Stimulated activated CD8-positive, alpha-beta memory T cell treated with anti-CD3 and anti-CD28 coated beads, Interleukin-12 subunit alpha, Interleukin-12 subunit beta, amount 100 ng/mL, for 24 hours (primary cell): ENCODE measurements around the gene FGFR2.

Experiments
- DNase-seq: peaks from one replicate; pipeline ENCODE4 v3.0.0-alpha.2; 2020; ENCODE audit errors: extremely low read depth

FGFR2 gene

DNA sequence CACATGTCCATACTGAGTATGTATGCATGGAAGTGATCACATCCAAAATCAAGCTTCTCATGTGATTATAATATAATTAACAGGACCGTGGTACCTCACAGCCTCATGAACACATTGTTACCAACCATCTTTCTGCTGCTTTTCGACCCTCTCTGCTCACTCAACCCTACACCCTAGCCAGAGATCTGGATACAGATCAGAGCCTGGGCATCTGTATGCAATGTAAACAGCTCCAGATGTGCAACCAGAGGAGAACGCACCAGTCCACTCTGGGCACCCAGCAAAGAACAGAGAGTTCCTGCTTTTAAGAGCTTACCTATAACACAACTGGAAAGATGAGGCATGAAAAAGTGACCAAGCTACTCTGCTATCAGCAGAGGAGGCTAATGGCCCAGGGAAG lies 145.1 kb downstream of the FGFR2 start:
- DNase-seq, result no peak

- no peak for DNase-seq
These were observed 145.7 kb downstream of the FGFR2 start for GRCh38 chr10:121452581-121452980.

- DNase-seq, result no peak
These were observed 148.0 kb downstream of the FGFR2 start for GRCh38 chr10:121450247-121450646.

DNA sequence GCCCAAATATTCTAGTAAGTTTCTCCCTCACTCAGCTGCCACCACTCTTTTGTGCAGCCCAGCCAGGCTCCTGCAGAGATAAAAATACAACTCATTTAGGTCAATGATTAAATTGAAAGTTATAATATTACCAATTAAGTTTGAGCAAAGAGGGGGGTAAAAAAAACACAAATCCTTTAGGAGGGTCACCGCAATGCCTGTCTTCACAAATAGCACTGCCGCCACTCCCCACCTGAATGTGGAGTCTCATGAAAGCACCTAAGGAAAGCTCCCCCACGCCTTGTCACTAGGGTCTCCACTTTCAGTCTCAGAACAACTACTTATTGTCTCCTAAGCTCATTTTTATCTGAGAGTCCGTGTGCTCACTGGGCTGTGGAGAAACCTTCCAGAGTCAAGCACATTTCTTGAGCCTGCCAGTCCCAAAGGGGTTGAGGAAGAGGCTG lies 148.7 kb downstream of the FGFR2 start:
- DNase-seq, result no peak

GRCh38 chr10:121448766-121449421 lies 149.3 kb downstream of the FGFR2 start:
- no peak for DNase-seq

GRCh38 chr10:121444520-121445165 lies 153.6 kb downstream of the FGFR2 start:
- DNase-seq, result no peak

DNA sequence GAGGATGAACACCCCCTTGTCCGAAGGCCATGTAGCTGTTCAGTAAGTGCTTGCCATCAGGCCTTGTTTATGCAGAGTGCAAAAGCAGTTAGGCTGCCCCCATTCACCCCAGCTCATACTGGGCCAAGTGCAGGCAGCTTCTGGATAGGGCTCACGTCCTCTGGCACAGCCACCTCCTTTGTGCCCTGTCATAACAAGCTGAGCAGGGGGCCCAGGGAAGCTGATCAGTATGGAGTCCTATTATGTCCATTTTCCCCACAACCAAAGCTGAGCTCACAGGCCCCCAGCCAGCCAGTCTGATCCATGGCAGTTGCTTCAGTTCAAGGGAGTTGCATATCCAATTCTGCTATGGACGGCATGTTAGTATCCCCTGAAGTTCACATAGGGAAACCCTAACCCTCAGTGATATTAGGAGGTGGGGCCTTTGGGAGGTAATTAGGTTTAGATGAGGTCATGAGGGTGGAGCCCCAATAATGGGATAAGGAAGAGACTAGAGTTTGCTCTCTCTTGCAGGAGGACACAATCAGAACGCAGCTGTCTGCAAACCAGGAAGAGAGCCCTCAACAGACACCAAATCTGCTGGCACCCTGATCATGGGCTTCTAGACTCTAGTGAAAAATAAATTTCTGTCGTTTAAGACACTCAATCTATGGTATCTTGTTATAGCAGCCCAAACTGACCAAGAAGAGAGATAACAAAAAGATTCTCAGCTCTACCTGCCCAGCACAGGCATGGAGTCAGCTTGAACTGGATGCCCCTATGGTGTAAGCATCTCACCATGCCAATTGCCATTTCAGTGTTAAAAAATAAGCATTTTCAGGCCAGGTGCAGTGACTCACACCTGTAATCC lies 155.9 kb downstream of the FGFR2 start:
- no peak for DNase-seq

DNA sequence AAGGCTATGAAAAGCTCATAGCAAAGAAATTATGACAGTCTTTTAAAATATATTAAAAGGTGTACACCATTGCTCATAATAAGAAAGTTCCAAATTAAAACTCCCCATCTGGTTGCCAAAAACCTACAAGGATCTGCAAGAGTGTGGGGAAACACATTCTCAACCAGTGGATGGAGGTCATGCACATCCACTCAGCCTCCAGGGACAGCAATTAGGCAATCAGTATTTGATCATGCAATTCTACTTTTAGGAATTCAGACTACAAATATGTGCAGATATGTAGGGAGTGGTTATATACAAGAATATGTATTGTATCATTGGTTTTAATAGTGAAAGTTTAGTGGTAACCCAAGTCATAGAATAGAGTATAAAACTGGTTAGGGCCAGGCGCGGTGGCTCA lies 157.8 kb downstream of the FGFR2 start:
- DNase-seq, result no peak

GRCh38 chr10:121438333-121438732 lies 159.9 kb downstream of the FGFR2 start:
- no peak for DNase-seq

GRCh38 chr10:121437596-121437995 lies 160.6 kb downstream of the FGFR2 start:
- no peak for DNase-seq

DNA sequence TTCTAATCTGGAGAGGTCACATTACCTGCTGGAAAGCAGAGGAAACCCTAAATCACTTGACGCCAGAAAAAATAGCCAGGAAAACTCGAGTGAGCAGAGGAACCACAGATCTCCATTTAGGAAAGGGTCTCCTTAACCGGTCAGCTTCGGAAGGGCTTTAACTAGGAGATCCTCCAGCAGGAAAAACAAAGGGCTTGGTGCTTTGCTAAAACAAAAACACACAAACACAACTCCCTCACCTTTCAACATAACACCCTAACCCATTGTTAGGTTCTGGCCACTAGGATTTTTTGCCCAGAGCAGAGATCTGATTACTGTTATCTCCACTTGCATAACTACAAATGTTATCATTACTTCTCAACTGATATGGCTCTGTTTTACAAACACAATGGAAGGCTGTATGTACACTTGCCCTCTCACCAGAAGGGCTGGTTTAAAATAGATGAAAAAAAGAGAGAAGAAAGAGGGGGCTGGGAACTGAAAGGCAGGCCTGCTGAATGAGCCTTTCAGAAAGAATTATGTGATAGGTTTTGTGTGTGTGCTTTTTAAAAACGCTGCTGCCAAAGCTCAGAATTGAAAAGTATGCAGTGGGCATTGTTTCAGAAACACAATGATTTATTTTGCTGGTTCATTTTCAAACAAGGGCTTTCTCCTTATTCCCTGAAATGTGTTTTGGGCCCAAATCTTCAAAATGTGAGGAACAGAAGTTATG lies 161.5 kb downstream of the FGFR2 start:
- DNase-seq, result no peak

- no peak for DNase-seq
These were observed 162.0 kb downstream of the FGFR2 start for GRCh38 chr10:121436281-121436629.

- DNase-seq, result no peak
These were observed 163.0 kb downstream of the FGFR2 start for GRCh38 chr10:121435099-121435875.

- DNase-seq, result no peak
These were observed 164.3 kb downstream of the FGFR2 start for GRCh38 chr10:121433965-121434364.

- DNase-seq, result no peak
These were observed 169.4 kb downstream of the FGFR2 start for GRCh38 chr10:121428867-121429266.
